Endothelial cell of umbilical vein (primary cell): ENCODE results near the gene RTEL1. TPM values are rescaled to one million over a fixed set of nuclear protein-coding genes. Genes with fewer than 3 reads are reported as not detected.

ENCODE experiments used
- BruUV-seq: library from RNA; stranded (reverse); fragments of 400-500 nt; replicated peaks from 2 replicates; lab custom pipeline; 2021; lab: Mats Ljungman, UMichigan
- CTCF ChIA-PET: fragments of 300-600, 350-600 bp; sonication (Branson Sonifier 250); formaldehyde crosslinking; loops from one replicate; lab custom pipeline; 2021; ENCODE audit warnings: antibody characterized with exemption, inconsistent platforms; lab: Charles Lee
- POLR2A ChIA-PET: fragments of 300-600, 350-600 bp; sonication (Branson Sonifier 250); formaldehyde crosslinking; loops from one replicate; lab custom pipeline; 2021; ENCODE audit warnings: antibody characterized with exemption, inconsistent platforms; lab: Charles Lee
- DNase-seq: peaks from one replicate; pipeline ENCODE4 v3.0.0-alpha.2; 2011; ENCODE audit warnings: low read depth, low spot score
- FAIRE-seq: peaks from 2 replicates; lab custom pipeline; 2011; peaks lifted over from hg19 to GRCh38; lab: Jason Lieb, UNC
- H2AFZ ChIP-seq: 2 replicates; pipeline ENCODE4 v1.6.0; 2012; ENCODE audit warnings: low read depth, low read length, control low read depth, inconsistent platforms
- H3K27ac ChIP-seq: 2 replicates; pipeline ENCODE4 v1.5.1; 2011; ENCODE audit warnings: low read depth, mild to moderate bottlenecking, control low read depth, low read length, moderate library complexity; ENCODE audit not compliant: insufficient read depth
- H3K27me3 ChIP-seq, 2 experiments: 2 replicates each; pipeline versions ENCODE4 v1.6.0 to v1.6.1; 2011; ENCODE audit warnings: low read length in 2 of 2, mixed read lengths in 1 of 2; ENCODE audit not compliant: control insufficient read depth in 2 of 2, insufficient read depth in 2 of 2
- H3K36me3 ChIP-seq, 2 experiments: 2 replicates in 1 of 2; 3 replicates in 1 of 2; pipeline ENCODE4 v1.5.1; 2011; ENCODE audit warnings: low read length in 2 of 2, mild to moderate bottlenecking in 1 of 2, moderate library complexity in 1 of 2; ENCODE audit not compliant: control insufficient read depth in 2 of 2, insufficient read depth in 2 of 2; ENCODE audit errors: extremely low read depth in 1 of 2
- H3K4me1 ChIP-seq: 3 replicates; pipeline ENCODE4 v1.5.1; 2011; ENCODE audit warnings: mild to moderate bottlenecking, low read length; ENCODE audit not compliant: control insufficient read depth, insufficient read depth; ENCODE audit errors: extremely low read depth
- H3K4me2 ChIP-seq: 2 replicates; pipeline ENCODE4 v1.6.1; 2011; ENCODE audit warnings: low read length, control low read depth, mixed read lengths; ENCODE audit not compliant: insufficient read depth
- H3K4me3 ChIP-seq, 3 experiments: fragments of 200-600 bp in 1 of 3; sonication (generic), shearing (Covaris generic) in 1 of 3; replicated peaks in 1 of 3; 2 replicates each; pipeline ENCODE4 v1.5.1; 2011 to 2016; ENCODE audit warnings: control low read depth in 3 of 3, low read length in 3 of 3, mild to moderate bottlenecking in 2 of 3, inconsistent platforms in 1 of 3, low read depth in 1 of 3, moderate library complexity in 1 of 3; ENCODE audit not compliant: insufficient read depth in 1 of 3
- H3K79me2 ChIP-seq: 2 replicates; pipeline ENCODE4 v1.6.0; 2012; ENCODE audit warnings: low read length, inconsistent platforms; ENCODE audit not compliant: control insufficient read depth, insufficient read depth
- H3K9ac ChIP-seq: replicated peaks from 2 replicates; pipeline ENCODE3; 2011; ENCODE audit warnings: low read length, control low read depth; ENCODE audit not compliant: insufficient read depth; ENCODE audit errors: extremely low read depth
- H3K9me1 ChIP-seq: replicated peaks from 3 replicates; pipeline ENCODE4 v1.6.0; 2011; ENCODE audit warnings: mild to moderate bottlenecking, low read length; ENCODE audit not compliant: control insufficient read depth, insufficient read depth; ENCODE audit errors: extremely low read depth
- H3K9me3 ChIP-seq: replicated peaks from 2 replicates; pipeline ENCODE4 v1.5.1; 2012; ENCODE audit warnings: low read length, inconsistent platforms; ENCODE audit not compliant: control insufficient read depth, insufficient read depth
- H4K20me1 ChIP-seq: replicated peaks from 2 replicates; pipeline ENCODE3; 2011; ENCODE audit warnings: mild to moderate bottlenecking, low read length; ENCODE audit not compliant: control insufficient read depth, insufficient read depth; ENCODE audit errors: extremely low read depth
- EZH2 ChIP-seq: IDR thresholded peaks from 2 replicates; pipeline ENCODE4 v1.6.1; 2012; ENCODE audit warnings: borderline replicate concordance, low read depth, mild to moderate bottlenecking, moderate library complexity, low read length, inconsistent platforms; ENCODE audit not compliant: severe bottlenecking
- GATA2 ChIP-seq: IDR thresholded peaks from 2 replicates; pipeline ENCODE4 v1.7.0; 2011; ENCODE audit warnings: low read depth, mild to moderate bottlenecking, moderate library complexity, mixed read lengths, low read length; ENCODE audit not compliant: insufficient read length, insufficient read depth
- JUN ChIP-seq: IDR thresholded peaks from 2 replicates; pipeline ENCODE4 v1.6.1; 2011; ENCODE audit warnings: borderline replicate concordance, low read depth; ENCODE audit not compliant: insufficient read length, insufficient read depth
- MYC ChIP-seq: IDR thresholded peaks from one replicate; pipeline ENCODE4 v1.6.1; 2011; ENCODE audit warnings: mild to moderate bottlenecking, low read depth, low read length
- POLR2A ChIP-seq: IDR thresholded peaks from 2 replicates; pipeline ENCODE4 v1.6.1; 2012; ENCODE audit warnings: low read depth, mild to moderate bottlenecking, control low read depth, low read length
- POLR2AphosphoS5 ChIP-seq: IDR thresholded peaks from 2 replicates; pipeline ENCODE4 v1.6.1; 2012; ENCODE audit warnings: low read depth, mild to moderate bottlenecking, control low read depth, low read length, moderate library complexity; ENCODE audit not compliant: insufficient read depth
- dilution Hi-C: fragments of 300-500 bp; cut with MboI; formaldehyde crosslinking; loops from one replicate; pipeline ENCODE4 v1.15.0; 2019; ENCODE audit warnings: low sequenced_read_pairs; ENCODE audit not compliant: extremely low pct_ligation_motif_present
- intact Hi-C: fragments of 100-400 bp; cut with micrococcal nuclease; formaldehyde crosslinking; loops from one replicate; pipeline ENCODE4 v1.10.0; 2022
- polyA plus RNA-seq, 4 experiments: library from polyadenylated mRNA; depleted of rRNA in 3 of 4; stranded (reverse) in 3 of 4; unstranded in 1 of 4; fragments of >200 nt; gene quantifications; 2 replicates each; pipeline versions ENCODE4 v1.2.1 to v1.2.3, GENCODE V29; 2011 to 2012; ENCODE audit warnings: missing spikeins in 1 of 4
- total RNA-seq: library from RNA; stranded (reverse); gene quantifications from 2 replicates; pipeline ENCODE4 v1.2.3, GENCODE V29; 2021
- TF ChIP-seq, protein P1 (sequence below), 2 donors: IDR thresholded peaks; 1 replicate in 1 of 2; 2 replicates in 1 of 2; pipeline ENCODE4 v1.5.1; 2011; ENCODE audit warnings: low read length in 2 of 2, mild to moderate bottlenecking in 2 of 2, moderate library complexity in 2 of 2, control low read depth in 1 of 2, inconsistent platforms in 1 of 2, low read depth in 1 of 2; ENCODE audit not compliant: insufficient read depth in 1 of 2; ENCODE audit errors: extremely low read depth in 1 of 2
- TF ChIP-seq, protein P2 (sequence below): IDR thresholded peaks from 2 replicates; pipeline ENCODE4 v1.6.1; 2011; ENCODE audit not compliant: insufficient read depth, insufficient read length

The RTEL1 gene
- total and polyA plus RNA-seq, 2 donors (not counting 3 experiments of a cell fraction or from before 2014, with no cell fraction given): 17.0 to 44.9 TPM

DNA sequence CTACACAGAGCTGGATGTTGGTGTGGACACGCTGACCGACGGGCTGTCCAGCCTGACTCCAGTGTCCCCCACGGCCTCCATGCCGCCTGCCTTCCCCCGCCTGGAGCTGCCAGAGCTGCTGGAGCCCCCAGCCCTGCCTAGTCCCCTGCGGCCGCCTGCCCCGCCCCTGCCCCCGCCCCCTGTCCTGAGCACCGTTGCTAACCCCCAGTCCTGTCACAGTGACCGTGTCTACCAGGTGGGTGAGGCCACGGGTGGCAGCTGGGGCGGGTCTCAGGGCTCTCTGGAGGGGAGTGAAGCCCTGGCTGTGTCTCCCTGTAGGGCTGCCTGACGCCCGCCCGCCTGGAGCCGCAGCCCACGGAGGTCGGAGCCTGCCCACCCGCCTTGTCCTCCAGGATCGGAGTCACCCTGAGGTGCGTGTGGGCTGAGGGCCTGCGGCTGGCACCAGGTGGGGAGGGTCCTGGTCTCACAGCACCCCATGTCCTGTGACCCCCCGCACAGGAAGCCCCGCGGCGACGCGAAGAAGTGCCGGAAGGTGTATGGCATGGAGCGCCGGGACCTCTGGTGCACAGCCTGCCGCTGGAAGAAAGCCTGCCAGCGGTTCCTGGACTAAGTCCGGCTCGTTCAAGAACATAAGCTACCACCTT lies 84.4 kb downstream of the RTEL1 start:
- no TSS peak for BruUV-seq
- intact Hi-C loops (no loop called here), dilution Hi-C loops (no loop called here)
- no peak overlapping the region for H3K9ac ChIP-seq
- H3K4me1 ChIP-seq: peaks cover 9% of the 10 kb centered on the region
- no peak overlapping the region for H3K27ac ChIP-seq
- TF ChIP-seq, protein P1, sequence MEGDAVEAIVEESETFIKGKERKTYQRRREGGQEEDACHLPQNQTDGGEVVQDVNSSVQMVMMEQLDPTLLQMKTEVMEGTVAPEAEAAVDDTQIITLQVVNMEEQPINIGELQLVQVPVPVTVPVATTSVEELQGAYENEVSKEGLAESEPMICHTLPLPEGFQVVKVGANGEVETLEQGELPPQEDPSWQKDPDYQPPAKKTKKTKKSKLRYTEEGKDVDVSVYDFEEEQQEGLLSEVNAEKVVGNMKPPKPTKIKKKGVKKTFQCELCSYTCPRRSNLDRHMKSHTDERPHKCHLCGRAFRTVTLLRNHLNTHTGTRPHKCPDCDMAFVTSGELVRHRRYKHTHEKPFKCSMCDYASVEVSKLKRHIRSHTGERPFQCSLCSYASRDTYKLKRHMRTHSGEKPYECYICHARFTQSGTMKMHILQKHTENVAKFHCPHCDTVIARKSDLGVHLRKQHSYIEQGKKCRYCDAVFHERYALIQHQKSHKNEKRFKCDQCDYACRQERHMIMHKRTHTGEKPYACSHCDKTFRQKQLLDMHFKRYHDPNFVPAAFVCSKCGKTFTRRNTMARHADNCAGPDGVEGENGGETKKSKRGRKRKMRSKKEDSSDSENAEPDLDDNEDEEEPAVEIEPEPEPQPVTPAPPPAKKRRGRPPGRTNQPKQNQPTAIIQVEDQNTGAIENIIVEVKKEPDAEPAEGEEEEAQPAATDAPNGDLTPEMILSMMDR (IDR thresholded peaks at IDR 0.05; ENCODE audit: extremely low read depth in 1 of 2, insufficient read depth in 1 of 2, low read depth in 1 of 2, low read length in 2 of 2): no peak
- TF ChIP-seq MYC: no peak
- no peak for TF ChIP-seq GATA2
- TF ChIP-seq EZH2: no peak
- TF ChIP-seq, protein P2, sequence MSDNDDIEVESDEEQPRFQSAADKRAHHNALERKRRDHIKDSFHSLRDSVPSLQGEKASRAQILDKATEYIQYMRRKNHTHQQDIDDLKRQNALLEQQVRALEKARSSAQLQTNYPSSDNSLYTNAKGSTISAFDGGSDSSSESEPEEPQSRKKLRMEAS: no peak
- no peak for TF ChIP-seq POLR2A
- TF ChIP-seq POLR2AphosphoS5: no peak
- no peak for TF ChIP-seq JUN
- CTCF ChIA-PET: no interaction called here
- no peaks in the 10 kb centered on the region for H4K20me1 ChIP-seq
- no peak for DNase-seq
- H3K9me3 ChIP-seq: no peaks in the 10 kb centered on the region
- FAIRE-seq: no peak
- peaks cover 0 to 19% of the 10 kb centered on the region in 2 experiments for H3K36me3 ChIP-seq
- POLR2A ChIA-PET: no interaction called here
- no peak overlapping the region for H2AFZ ChIP-seq
- H3K79me2 ChIP-seq: no peaks in the 10 kb centered on the region
- no peaks in the 10 kb centered on the region for H3K27me3 ChIP-seq
- H3K4me2 ChIP-seq: no peak overlapping the region
- no peak overlapping the region for H3K4me3 ChIP-seq
- no peaks in the 10 kb centered on the region for H3K9me1 ChIP-seq
